Gastroesophageal sphincter (tissue), 4 donors: ENCODE data around the gene PNRC1. TPM values are rescaled to one million over a fixed set of nuclear protein-coding genes. Genes with fewer than 3 reads are reported as not detected.

Experiments used
- ATAC-seq: fragments of 150-250 bp; one replicate; pipeline ENCODE4 v1.9.1; 2016; ENCODE audit warnings: mild to moderate bottlenecking, moderate library complexity
- H3K27ac ChIP-seq, 4 donors: fragments of 200-600 bp; sonication (generic) in 3 of 4; 1 replicate in 3 of 4; 2 replicates in 1 of 4; pipeline ENCODE4 v1.5.1; 2016 to 2019
- H3K27me3 ChIP-seq: fragments of 200-600 bp; sonication (generic); one replicate; pipeline ENCODE4 v1.5.1; 2019
- H3K36me3 ChIP-seq, 2 donors: fragments of 200-600 bp; sonication (generic); one replicate each; pipeline ENCODE4 v1.5.1; 2019; ENCODE audit warnings: control low read depth in 1 of 2
- H3K4me1 ChIP-seq, 3 donors: fragments of 200-600 bp; sonication (generic); 1 replicate in 2 of 3; 2 replicates in 1 of 3; pipeline ENCODE4 v1.5.1; 2016 to 2019; ENCODE audit warnings: control low read depth in 2 of 3
- H3K4me3 ChIP-seq, 2 donors: fragments of 200-600 bp; sonication (generic); one replicate each; pipeline ENCODE4 v1.5.1; 2019; ENCODE audit warnings: mild to moderate bottlenecking in 1 of 2, moderate library complexity in 1 of 2
- H3K9me3 ChIP-seq, 3 donors: fragments of 200-600 bp; sonication (generic); one replicate each; pipeline ENCODE4 v1.5.1; 2017 to 2019; ENCODE audit warnings: control low read depth in 2 of 3
- CTCF ChIP-seq, 4 experiments: fragments of 200-600 bp in 2 of 4; fragments of 450-650 bp in 2 of 4; sonication (generic) in 1 of 4; IDR thresholded peaks; one replicate each; pipeline ENCODE4 v1.5.1; 2017 to 2019; ENCODE audit warnings: antibody characterized with exemption in 4 of 4, mild to moderate bottlenecking in 2 of 4, moderate library complexity in 2 of 4
- EP300 ChIP-seq: sonication (generic); formaldehyde crosslinking; IDR thresholded peaks from one replicate; pipeline ENCODE4 v1.6.1; 2017; ENCODE audit warnings: antibody characterized with exemption, mild to moderate bottlenecking
- POLR2A ChIP-seq, 2 donors: fragments of 450-650 bp; IDR thresholded peaks; one replicate each; pipeline ENCODE4 v1.6.1; 2017; ENCODE audit warnings: antibody characterized with exemption in 2 of 2, mild to moderate bottlenecking in 2 of 2, moderate library complexity in 1 of 2
- POLR2AphosphoS5 ChIP-seq: sonication (generic); formaldehyde crosslinking; IDR thresholded peaks from one replicate; pipeline ENCODE4 v1.6.1; 2017; ENCODE audit warnings: antibody characterized with exemption
- WGBS, 2 donors: methylation state at CpG; one replicate each; pipeline ENCODE4 v1.1.5; 2018; ENCODE audit warnings: low coverage in 1 of 2; 5-methylcytosine and 5-hydroxymethylcytosine counted together
- total RNA-seq, 4 donors: library from RNA; depleted of rRNA; stranded (reverse); fragments of >200 nt; gene quantifications; one replicate each; pipeline ENCODE4 v1.1.0, GENCODE V29; 2016

The PNRC1 gene
- total RNA-seq, 4 donors from 2014 or later, result 316 to 349 (median 331) TPM

DNA sequence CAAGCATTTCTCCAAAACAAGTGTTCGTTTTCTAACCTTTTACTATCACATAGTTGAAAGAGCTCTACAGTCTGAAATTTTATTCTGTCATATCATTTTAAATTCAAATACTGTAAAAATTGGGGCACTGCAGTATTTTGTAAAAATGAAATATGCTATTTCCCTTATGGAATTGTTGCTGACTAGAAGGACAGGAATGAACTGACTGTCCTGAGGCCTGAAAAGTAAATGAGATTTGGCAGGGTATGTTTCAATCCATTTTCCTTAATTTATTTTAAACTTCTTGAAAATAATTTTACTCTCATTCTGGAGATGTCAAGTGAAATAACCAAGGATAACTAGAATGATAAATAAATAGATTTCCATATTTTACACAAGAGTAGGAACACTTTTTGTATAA lies 11.9 kb upstream of the PNRC1 start:
- no peak overlapping the region for H3K27ac ChIP-seq
- TF ChIP-seq EP300, result no peak
- TF ChIP-seq POLR2A (IDR thresholded peaks at IDR 0.05), result no peak
- no peak for TF ChIP-seq POLR2AphosphoS5
- no peak for TF ChIP-seq CTCF (IDR thresholded peaks at IDR 0.05)
- no peaks in the 10 kb centered on the region for H3K9me3 ChIP-seq
- no peak for ATAC-seq
- WGBS, 2 donors, result 18 to 26% methylated on average over 1 of the region's 1 CpG
- H3K4me3 ChIP-seq, result no peak overlapping the region
- H3K27me3 ChIP-seq, result no peaks in the 10 kb centered on the region
- peaks cover 0 to 13% (median 4%) of the 10 kb centered on the region in 3 donors for H3K4me1 ChIP-seq
- H3K36me3 ChIP-seq, result no peaks in the 10 kb centered on the region

- H3K4me3 ChIP-seq, result no peak overlapping the region
- H3K4me1 ChIP-seq, result peaks cover 0 to 13% (median 4%) of the 10 kb centered on the region in 3 donors
- ATAC-seq, result no peak
- H3K27ac ChIP-seq, result no peak overlapping the region
- H3K27me3 ChIP-seq, result no peaks in the 10 kb centered on the region
- 90 to 92% methylated on average over 8 to 10 of the region's 10 CpGs for WGBS, 2 donors
- no peaks in the 10 kb centered on the region for H3K36me3 ChIP-seq
- TF ChIP-seq CTCF (IDR thresholded peaks at IDR 0.05), result no peak
- TF ChIP-seq POLR2A (IDR thresholded peaks at IDR 0.05), result no peak
- TF ChIP-seq EP300, result no peak
- no peak for TF ChIP-seq POLR2AphosphoS5
- no peaks in the 10 kb centered on the region for H3K9me3 ChIP-seq
Observed at GRCh38 chr6:89069536-89070163, 10.9 kb upstream of the PNRC1 start.

DNA sequence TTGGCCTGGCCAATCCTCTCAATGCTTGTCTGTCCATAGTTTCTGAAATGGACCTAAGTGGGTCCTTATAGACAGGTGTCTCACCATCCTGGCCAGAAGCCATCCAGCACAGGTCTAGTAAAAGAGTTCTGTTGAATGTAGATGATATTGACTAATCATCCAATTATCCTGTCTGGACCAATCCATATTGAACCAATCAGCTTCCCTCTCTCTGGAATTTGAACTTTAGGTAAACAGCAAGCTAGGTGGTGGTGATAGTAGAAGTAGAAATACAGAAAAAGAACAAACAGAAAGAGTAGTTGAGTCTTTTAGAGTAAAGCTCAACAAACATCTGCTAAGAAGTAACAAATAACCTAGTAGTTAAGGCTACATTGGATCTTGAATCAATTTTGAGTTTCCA lies 9.5 kb upstream of the PNRC1 start:
- Histone ChIP-seq H3K9me3 (no peaks in the 10 kb centered on the region), H3K27me3 (no peaks in the 10 kb centered on the region)

DNA sequence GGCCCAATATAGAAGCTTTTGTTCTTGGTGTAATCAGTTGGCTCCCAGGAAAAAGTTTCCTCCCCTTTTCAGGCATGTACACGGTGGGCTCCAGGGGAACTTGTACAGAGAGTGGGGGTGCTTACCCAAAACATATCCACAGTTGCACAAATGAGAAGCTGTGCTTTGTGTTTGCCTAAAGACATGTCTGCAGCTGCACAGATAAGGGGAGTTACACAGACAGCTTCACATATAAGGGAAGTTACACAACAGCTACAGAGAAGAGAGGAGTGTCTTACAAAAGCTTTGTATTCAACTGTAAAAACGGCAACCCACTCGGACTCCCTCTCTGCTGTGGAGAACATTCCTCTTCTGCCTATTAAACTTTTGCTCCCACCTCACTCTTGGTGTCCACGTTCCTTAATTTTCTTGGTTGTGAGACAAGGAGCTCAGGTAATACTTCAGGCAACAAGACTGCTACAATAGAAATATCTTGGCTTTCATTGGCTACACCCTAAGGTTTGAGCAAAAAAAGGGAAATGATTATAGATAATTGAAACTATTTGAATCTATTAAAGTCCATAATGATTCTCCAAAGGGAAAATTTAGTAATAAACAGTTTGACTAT lies 7.4 kb upstream of the PNRC1 start:
- Histone ChIP-seq H3K36me3 (no peaks in the 10 kb centered on the region), H3K4me3 (no peak overlapping the region), H3K4me1 (peaks cover 0 to 13% (median 4%) of the 10 kb centered on the region in 3 donors), H3K27me3 (no peaks in the 10 kb centered on the region), H3K27ac (peak overlapping the region in 3 of 4 donors; percentile 58 to 66 (median 65)), H3K9me3 (no peaks in the 10 kb centered on the region)
- WGBS, 2 donors, result 20 to 34% methylated on average over 4 of the region's 4 CpGs
- TF ChIP-seq EP300 (no peak), POLR2AphosphoS5 (no peak), POLR2A (IDR thresholded peaks at IDR 0.05) (no peak), CTCF (IDR thresholded peaks at IDR 0.05) (no peak)
- ATAC-seq, result peak; percentile 57

More for the DNA sequence above, 9.5 kb upstream of the PNRC1 start:
- no peak for ATAC-seq
- TF ChIP-seq POLR2AphosphoS5, result no peak
- TF ChIP-seq EP300, result no peak
- no peak for TF ChIP-seq POLR2A (IDR thresholded peaks at IDR 0.05)
- TF ChIP-seq CTCF (IDR thresholded peaks at IDR 0.05), result no peak
- H3K4me3 ChIP-seq, result no peak overlapping the region
- H3K4me1 ChIP-seq, result peaks cover 0 to 13% (median 4%) of the 10 kb centered on the region in 3 donors
- no peaks in the 10 kb centered on the region for H3K36me3 ChIP-seq
- no peak overlapping the region for H3K27ac ChIP-seq

GRCh38 chr6:89073840-89074239 lies 6.7 kb upstream of the PNRC1 start:
- Histone ChIP-seq H3K4me1 (peaks cover 0 to 17% (median 6%) of the 10 kb centered on the region in 3 donors), H3K27ac (peak overlapping the region in 1 of 4 donors; percentile 58)

More at GRCh38 chr6:89073840-89074239, 6.7 kb upstream of the PNRC1 start:
- Histone ChIP-seq H3K27me3 (no peaks in the 10 kb centered on the region), H3K9me3 (no peaks in the 10 kb centered on the region), H3K36me3 (no peaks in the 10 kb centered on the region), H3K4me3 (no peak overlapping the region)
- ATAC-seq, result no peak
- no peak for TF ChIP-seq EP300
- no peak for TF ChIP-seq CTCF (IDR thresholded peaks at IDR 0.05)
- no peak for TF ChIP-seq POLR2AphosphoS5
- no peak for TF ChIP-seq POLR2A (IDR thresholded peaks at IDR 0.05)
- 92 to 94% methylated on average over 2 of the region's 2 CpGs for WGBS, 2 donors
